GM21786 (cell line): ENCODE measurements around the gene DNHD1.

Experiments
- ATAC-seq: cut with Tn5 transposase; IDR thresholded peaks from one replicate; pipeline ENCODE4 v1.9.1; 2021; ENCODE audit not compliant: unreplicated experiment

DNHD1 gene

DNA sequence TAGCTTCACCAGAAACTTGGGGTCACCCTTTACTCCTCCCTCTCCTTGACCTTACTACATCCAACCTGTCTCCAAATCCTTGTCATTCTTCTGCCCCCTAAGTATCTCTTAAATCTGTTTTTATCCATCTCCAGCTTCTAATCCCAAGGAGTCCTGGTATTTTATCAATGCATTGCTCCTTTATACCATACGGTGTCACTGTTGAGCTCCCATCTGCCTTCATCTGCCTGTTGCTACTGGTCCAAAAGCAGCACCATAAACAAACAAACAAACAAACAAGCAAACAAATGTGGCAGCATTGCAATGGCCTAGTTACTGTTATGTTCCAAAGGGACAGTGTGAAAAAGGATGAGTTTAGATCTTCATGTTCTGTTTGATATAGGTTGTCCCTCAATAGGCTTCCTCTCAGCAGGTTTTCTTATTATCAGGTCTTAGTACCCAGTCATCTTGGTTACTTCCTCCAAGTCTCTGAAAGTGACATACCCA lies 34.2 kb downstream of the DNHD1 start:
- ATAC-seq, result no peak

- no peak for ATAC-seq
These were observed 41.4 kb downstream of the DNHD1 start for GRCh38 chr11:6538456-6538855.

DNA sequence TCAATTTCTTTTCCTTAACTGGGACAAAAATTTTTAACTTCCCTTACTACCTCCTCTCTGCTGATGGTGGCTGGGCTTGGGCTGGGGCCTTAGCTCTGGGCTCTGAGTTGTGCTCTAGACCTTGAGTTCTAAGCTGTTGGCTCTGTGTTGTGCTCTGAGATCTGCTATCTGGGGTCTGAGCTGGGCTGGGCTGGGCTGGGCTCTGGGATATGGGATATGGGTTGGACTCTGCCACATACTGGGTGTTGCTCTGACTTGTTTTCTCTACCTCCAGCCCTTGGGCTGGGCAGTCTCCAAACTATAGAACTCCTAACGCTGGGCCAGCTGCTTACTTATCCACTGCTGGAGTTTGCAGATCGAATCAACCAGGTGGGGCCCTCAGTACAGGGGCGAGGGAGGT lies 41.9 kb downstream of the DNHD1 start:
- no peak for ATAC-seq

DNA sequence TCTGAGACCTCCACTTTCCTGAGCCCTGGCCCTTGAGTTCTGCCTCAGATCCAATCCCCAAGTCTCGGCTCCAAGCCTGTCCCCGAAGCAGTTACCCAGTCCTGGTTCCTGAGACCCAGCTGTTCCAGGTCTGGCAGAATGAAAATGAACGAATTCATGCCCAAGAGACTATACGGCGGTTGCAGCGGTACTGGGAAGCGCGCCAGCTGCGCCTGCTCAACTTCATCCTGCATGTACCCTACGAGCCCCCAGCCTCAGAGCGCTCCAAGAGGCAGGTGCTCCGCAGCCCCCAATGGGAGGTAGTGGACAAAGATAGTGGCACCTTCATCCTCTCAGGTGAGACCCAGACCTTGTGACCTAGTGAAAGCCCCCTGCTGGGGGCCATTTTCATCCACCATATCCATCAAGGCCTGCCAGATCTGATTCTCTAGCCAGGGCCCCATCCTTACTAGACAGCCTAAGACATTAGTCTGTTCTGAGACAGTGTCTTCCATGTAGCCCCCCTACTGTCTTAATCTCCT lies 42.7 kb downstream of the DNHD1 start:
- ATAC-seq, result no peak

GRCh38 chr11:6541356-6541755 lies 44.3 kb downstream of the DNHD1 start:
- no peak for ATAC-seq

GRCh38 chr11:6542727-6543126 lies 45.6 kb downstream of the DNHD1 start:
- no peak for ATAC-seq

DNA sequence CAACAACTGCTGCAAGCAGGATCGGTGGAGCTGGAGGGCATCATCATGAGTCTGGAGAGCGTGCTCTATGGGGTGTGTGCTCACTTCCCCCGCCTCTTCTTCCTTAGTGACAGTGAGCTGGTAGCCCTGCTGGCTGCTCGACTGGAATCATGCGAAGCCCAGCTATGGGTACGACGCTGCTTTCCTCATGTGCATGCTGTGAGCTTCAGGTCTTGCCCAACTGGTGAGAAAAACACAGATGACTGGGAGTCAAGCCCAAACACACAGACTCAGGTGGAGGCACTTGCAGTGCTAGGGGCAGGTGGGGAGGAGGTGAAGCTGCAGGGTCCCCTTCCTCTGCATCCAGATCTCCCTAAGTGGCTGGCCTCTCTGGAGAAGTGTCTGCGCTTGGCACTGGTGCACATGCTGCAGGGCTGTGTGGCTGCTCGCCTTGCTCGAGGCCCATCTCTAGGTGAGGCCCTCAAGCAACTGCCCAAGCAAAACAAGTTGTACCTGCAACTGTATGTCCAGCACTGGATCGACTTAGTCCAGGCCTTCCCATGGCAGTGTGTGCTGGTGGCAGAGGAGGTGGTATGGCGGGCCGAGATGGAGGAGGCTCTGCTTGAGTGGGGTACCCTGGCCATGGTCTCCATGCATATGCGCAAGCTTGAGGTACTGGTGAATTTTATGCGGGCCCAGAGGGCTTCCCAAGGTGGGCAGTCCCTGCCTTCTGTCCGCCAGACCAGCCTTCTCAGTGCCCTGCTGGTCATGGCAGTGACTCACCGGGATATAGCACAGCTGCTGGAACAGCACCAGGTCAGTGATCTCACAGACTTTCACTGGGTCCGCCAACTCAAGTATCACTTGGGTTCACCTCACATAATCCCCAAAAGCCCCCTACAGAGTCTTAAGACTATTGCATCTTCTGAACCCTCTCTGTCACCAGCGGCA lies 48.1 kb downstream of the DNHD1 start:
- ATAC-seq, result no peak

GRCh38 chr11:6545917-6546605 lies 49.0 kb downstream of the DNHD1 start:
- ATAC-seq, result no peak

DNA sequence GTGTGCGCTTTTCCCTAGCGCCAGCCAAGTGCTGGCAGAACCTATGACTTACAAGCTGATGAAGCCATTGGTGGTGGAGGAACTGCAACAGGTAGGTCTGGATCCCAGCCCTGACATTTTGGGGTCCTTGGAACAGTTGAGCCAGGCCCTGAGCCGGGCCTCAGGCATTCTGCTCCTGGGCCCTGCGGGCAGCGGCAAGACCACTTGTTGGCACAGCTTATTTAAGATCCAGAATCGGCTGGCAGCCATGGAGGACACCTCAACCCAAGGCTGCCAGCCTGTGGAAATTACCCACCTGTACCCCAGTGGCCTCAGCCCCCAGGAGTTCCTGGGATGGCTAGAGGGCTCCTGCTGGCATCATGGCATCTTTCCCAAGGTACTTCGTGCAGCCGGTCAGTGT lies 49.7 kb downstream of the DNHD1 start:
- ATAC-seq, result no peak

- no peak for ATAC-seq
These were observed 50.1 kb downstream of the DNHD1 start for GRCh38 chr11:6547177-6547576.

DNA sequence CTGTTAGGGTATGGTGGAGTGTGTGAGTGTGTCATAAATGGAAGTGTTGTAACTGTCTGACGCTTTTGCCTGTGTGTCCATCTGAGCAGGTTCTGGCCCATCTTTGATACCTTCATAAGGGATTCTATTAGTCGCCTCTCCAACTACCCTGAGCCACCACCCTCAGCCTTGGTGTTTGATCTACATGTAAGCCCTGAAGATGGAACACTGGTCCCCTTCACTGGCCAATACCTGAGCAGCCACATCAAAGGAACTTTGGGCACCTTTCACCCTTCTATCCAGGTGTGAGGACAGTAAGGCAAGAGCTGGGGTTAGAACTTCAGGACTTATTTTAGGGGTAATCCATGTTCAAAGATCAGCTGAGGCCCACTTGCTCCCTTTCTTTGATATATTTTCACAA lies 51.0 kb downstream of the DNHD1 start:
- ATAC-seq, result no peak

DNA sequence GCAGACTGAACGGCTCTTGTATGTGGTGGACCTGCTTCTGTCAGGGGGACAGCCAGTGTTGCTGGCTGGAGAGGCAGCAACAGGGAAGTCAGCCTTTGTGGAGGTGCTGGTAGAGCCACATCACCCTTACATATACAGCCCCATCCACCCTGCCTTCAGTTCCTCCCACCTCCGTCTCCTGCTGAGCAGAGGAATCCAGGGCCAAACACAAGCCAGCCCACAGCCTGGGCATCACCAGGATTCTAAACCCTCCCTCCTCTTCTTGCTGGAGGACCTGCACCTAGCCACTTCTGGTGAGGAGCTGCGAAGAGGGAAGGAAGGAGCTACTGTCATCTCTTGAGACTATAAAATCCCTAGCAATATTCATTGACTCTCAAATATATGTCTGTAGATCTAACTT lies 51.6 kb downstream of the DNHD1 start:
- no peak for ATAC-seq

- no peak for ATAC-seq
These were observed 56.6 kb downstream of the DNHD1 start for GRCh38 chr11:6553634-6554033.

GRCh38 chr11:6554828-6555706 lies 58.0 kb downstream of the DNHD1 start:
- no peak for ATAC-seq

DNA sequence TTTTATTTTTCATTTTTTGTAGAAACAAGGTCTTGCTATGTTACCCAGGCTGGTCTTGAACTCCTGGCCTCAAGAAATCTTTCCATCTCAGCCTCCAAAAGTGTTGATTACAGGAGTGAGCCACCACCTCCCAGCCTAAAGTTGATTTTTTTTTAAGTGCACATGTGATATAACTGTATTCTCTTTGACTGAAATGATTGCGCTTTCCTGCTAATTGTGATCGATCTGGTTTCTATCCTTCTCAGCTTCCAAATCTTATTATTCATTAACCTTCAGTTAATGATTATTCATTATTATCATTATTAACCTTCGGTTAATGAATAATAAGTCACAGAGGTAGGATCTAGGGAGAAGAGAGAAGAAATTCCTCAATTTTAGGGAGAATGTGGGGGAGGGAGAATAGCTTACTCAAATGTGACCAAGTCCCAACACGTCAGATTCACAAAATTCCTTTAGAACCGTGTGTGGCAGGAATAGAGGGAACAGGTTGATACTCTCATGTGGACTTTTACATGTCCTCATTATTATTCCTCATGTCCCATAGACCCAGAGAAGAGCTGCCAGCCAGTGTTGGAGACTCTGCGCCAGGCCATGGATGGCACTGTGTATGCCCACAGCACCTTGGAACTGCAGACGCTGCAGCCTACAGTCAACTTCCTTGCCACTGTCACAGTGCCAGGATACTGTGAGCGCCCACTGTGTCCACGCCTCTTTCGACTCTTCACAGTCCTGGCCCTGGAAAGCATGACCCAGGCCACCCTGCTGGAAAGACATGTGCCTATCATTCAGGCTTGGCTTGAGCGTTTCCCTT lies 59.3 kb downstream of the DNHD1 start:
- no peak for ATAC-seq

GRCh38 chr11:6557063-6557462 lies 60.0 kb downstream of the DNHD1 start:
- no peak for ATAC-seq

DNA sequence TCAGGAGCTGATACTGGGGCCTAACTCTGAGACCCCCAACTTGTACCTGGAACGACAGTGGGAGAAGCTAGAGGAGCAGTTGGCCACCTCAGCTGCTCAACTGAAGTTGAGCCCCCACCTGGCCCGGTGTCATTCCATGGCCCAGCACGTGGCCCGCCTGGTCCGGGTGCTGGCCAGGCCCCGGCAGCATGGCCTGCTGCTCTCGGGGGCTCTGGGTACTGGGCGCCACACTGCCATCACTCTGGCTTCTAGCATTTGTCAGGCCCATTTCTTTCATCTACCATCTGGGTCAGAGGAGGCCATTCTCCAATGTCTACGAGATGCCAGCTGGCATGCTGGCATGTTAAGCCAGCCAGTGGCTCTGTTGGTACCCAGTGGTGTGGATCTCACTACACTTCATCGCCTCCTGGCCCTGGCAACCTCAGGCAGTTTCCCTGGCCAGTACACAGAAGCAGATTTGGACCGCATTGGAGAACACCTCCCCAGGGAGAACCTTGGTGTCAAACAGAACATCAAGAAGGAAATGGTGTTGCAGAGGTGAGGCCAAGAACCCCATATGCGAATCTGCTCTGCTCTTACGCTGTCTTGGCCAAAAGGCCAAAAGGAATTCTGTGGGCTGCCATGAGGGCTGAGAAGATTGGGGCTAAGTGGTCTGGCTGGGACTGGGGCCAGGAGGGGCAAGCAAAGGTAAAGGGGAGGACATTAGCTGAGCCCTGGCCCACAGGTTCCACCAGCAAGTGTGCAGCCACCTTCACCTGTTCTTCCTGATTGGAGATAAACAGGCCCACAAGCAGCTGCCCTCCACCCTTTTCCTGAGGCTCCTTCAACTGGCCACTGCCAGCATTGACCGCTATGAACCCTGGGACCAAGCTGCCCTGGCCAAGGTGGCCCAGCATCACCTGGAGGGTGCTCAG lies 60.9 kb downstream of the DNHD1 start:
- no peak for ATAC-seq

DNA sequence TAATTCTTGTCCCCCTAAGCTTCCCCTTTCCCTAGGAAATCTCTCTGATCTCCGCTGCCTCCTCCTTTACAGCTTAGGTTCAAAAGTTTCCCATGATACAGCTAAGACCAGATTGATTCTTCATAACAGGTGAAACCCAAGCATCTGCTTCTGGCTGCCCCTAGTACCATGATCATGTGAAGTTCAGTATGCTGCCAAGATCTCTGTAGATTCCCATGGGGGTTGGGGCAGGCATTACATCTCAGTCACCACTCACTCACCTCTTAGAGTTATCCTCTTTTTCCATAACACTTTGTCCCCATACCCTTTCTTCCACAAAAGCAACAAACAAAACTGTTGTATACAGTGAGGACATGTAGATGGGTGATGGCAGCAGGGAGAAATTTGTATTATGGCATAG lies 62.3 kb downstream of the DNHD1 start:
- no peak for ATAC-seq

DNA sequence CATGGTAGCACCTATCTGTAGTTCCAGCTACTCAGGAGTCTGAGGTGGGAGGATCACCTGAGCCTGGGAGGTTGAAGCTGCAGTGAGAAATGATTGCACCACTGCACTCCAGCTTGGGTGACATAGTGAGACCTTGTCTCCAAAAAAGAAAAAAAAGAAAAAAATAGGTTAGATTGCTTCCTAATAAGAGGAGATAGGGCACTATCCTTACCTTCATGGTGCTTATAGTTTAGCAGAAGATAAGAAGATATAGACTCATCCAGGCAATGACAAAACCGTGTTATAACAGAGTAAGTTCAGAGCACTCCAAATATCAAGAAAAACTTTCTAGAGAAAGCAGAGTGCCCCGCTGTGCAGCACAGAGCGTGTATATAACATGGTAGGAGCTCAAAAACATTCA lies 64.2 kb downstream of the DNHD1 start:
- ATAC-seq, result no peak
